Kidney epithelial cell (primary cell): ENCODE results near the gene KSR1. TPM values are rescaled to one million over a fixed set of nuclear protein-coding genes. Genes with fewer than 3 reads are reported as not detected.

Experiments used
- DNase-seq: peaks from one replicate; pipeline ENCODE4 v3.0.0-alpha.2; 2010; ENCODE audit warnings: low read depth
- H3K27me3 ChIP-seq: 2 replicates; pipeline ENCODE4 v1.6.0; 2011; ENCODE audit warnings: low read length; ENCODE audit not compliant: control insufficient read depth, insufficient read depth
- H3K36me3 ChIP-seq: 2 replicates; pipeline ENCODE4 v1.5.1; 2011; ENCODE audit warnings: low read length; ENCODE audit not compliant: control insufficient read depth, insufficient read depth
- H3K4me3 ChIP-seq: 2 replicates; pipeline ENCODE4 v1.5.1; 2011; ENCODE audit warnings: low read depth, mild to moderate bottlenecking, control low read depth, low read length
- CTCF ChIP-seq: IDR thresholded peaks from 2 replicates; pipeline ENCODE4 v1.5.1; 2011; ENCODE audit warnings: mild to moderate bottlenecking, moderate library complexity, low read length, control low read depth, inconsistent platforms; ENCODE audit not compliant: insufficient read depth, poor library complexity, severe bottlenecking
- total RNA-seq: library from RNA; depleted of rRNA; stranded (reverse); fragments of >200 nt; gene quantifications from 2 replicates; pipeline ENCODE4 v1.2.3, GENCODE V29; 2015

KSR1 gene
- total RNA-seq, 1 donor from 2014 or later = 11.2 TPM

GRCh38 chr17:27666831-27667560 lies 210.7 kb downstream of the KSR1 start:
- no peaks in the 10 kb centered on the region for H3K36me3 ChIP-seq
- DNase-seq = no peak

GRCh38 chr17:27667656-27668487 lies 211.6 kb downstream of the KSR1 start:
- H3K4me3 ChIP-seq = no peak overlapping the region
- DNase-seq = no peak
- no peak for TF ChIP-seq CTCF
- no peaks in the 10 kb centered on the region for H3K36me3 ChIP-seq
- H3K27me3 ChIP-seq = no peaks in the 10 kb centered on the region

More at GRCh38 chr17:27666831-27667560, 210.7 kb downstream of the KSR1 start:
- Histone ChIP-seq H3K27me3 (no peaks in the 10 kb centered on the region), H3K4me3 (no peak overlapping the region)
- TF ChIP-seq CTCF = no peak

GRCh38 chr17:27668488-27668823 lies 212.2 kb downstream of the KSR1 start:
- no peak for TF ChIP-seq CTCF
- Histone ChIP-seq H3K27me3 (no peaks in the 10 kb centered on the region), H3K4me3 (no peak overlapping the region), H3K36me3 (no peaks in the 10 kb centered on the region)
- DNase-seq = no peak

- Histone ChIP-seq H3K36me3 (no peaks in the 10 kb centered on the region), H3K27me3 (no peaks in the 10 kb centered on the region), H3K4me3 (no peak overlapping the region)
- no peak for DNase-seq
- TF ChIP-seq CTCF = no peak
These were observed 212.9 kb downstream of the KSR1 start for GRCh38 chr17:27669136-27669535.

GRCh38 chr17:27669850-27670249 lies 213.6 kb downstream of the KSR1 start:
- H3K27me3 ChIP-seq = no peaks in the 10 kb centered on the region
- H3K4me3 ChIP-seq = no peak overlapping the region
- no peak for DNase-seq
- no peaks in the 10 kb centered on the region for H3K36me3 ChIP-seq
- TF ChIP-seq CTCF = no peak
